Esophagus squamous epithelium (tissue), 5 donors: Measurements from ENCODE around the gene DRD4. TPM values are rescaled to one million over a fixed set of nuclear protein-coding genes. Genes with fewer than 3 reads are reported as not detected.

Experiments used
- DNase-seq: peaks from one replicate; lab custom pipeline; 2025; lab: John Stamatoyannopoulos, UW
- H3K27ac ChIP-seq, 4 donors: fragments of 200-600 bp; sonication (generic); one replicate each; pipeline ENCODE4 v1.5.1; 2016 to 2019; ENCODE audit warnings: mild to moderate bottlenecking in 1 of 4
- H3K27me3 ChIP-seq, 4 donors: fragments of 200-600 bp; sonication (generic); 1 replicate in 3 of 4; 2 replicates in 1 of 4; pipeline versions ENCODE4 v1.5.1 to v1.6.0; 2017 to 2021; ENCODE audit warnings: antibody characterized with exemption in 1 of 4
- H3K36me3 ChIP-seq, 3 donors: fragments of 200-600 bp; sonication (generic); one replicate each; pipeline ENCODE4 v1.5.1; 2016 to 2019
- H3K4me1 ChIP-seq, 3 donors: fragments of 200-600 bp; sonication (generic); one replicate each; pipeline ENCODE4 v1.5.1; 2017 to 2019
- H3K4me3 ChIP-seq, 4 donors: fragments of 200-600 bp; sonication (generic); 1 replicate in 3 of 4; 2 replicates in 1 of 4; pipeline ENCODE4 v1.5.1; 2016 to 2019; ENCODE audit warnings: mild to moderate bottlenecking in 2 of 4, moderate library complexity in 1 of 4
- H3K9me3 ChIP-seq, 3 donors: fragments of 200-600 bp; sonication (generic); one replicate each; pipeline ENCODE4 v1.5.1; 2016 to 2019
- POLR2A ChIP-seq, 4 donors: fragments of 450-650 bp; IDR thresholded peaks; one replicate each; pipeline ENCODE4 v1.6.1; 2017; ENCODE audit warnings: antibody characterized with exemption in 4 of 4, mild to moderate bottlenecking in 4 of 4, moderate library complexity in 3 of 4
- WGBS, 2 donors: methylation state at CpG; one replicate each; pipeline ENCODE4 v1.1.5; 2018; 5-methylcytosine and 5-hydroxymethylcytosine counted together
- intact Hi-C: fragments of 100-400 bp; cut with DNase I; formaldehyde crosslinking; loops from one replicate; pipeline ENCODE4 v1.15.0; 2022
- total RNA-seq, 4 donors: library from RNA; depleted of rRNA; stranded (reverse); fragments of >200 nt; gene quantifications; one replicate each; pipeline ENCODE4 v1.1.0, GENCODE V29; 2016
- TF ChIP-seq, protein P1 (sequence below), 6 experiments: fragments of 450-650 bp in 4 of 6; fragments of 200-600 bp in 2 of 6; sonication (generic) in 2 of 6; IDR thresholded peaks; one replicate each; pipeline ENCODE4 v1.5.1; 2016 to 2019; ENCODE audit warnings: antibody characterized with exemption in 6 of 6, mild to moderate bottlenecking in 4 of 6, moderate library complexity in 4 of 6
- donor health status: DM: yes; HTN: yes; CAD: no.

Gene DRD4
- total RNA-seq, 4 donors from 2014 or later = 0.76 TPM; not detected in 3

DNA sequence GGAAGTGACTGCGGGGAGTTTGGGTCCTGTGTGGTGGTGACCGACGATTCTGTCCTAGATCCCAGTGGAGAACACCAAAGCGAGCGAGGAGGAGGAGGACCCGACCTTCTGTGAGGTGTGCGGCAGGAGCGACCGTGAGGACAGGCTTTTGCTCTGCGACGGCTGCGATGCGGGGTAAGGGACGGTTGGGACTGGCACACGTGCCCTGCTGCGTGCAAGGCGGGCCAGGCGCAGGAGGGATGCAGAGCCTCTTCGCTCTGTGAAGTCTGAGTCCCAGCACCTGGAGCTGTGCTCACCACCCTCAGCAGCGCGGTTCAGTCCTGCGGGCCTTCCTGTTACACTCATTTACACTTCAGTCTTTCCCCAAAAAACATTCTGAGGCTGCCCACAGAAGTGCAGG, 44.6 kb upstream of the DRD4 start:
- Histone ChIP-seq H3K4me1 (no peaks in the 10 kb centered on the region), H3K9me3 (no peaks in the 10 kb centered on the region), H3K27ac (no peak overlapping the region), H3K36me3 (peaks cover 44 to 100% (median 63%) of the 10 kb centered on the region in 3 donors), H3K27me3 (no peaks in the 10 kb centered on the region), H3K4me3 (no peak overlapping the region)
- TF ChIP-seq POLR2A (IDR thresholded peaks at IDR 0.05) = no peak
- TF ChIP-seq, protein P1, sequence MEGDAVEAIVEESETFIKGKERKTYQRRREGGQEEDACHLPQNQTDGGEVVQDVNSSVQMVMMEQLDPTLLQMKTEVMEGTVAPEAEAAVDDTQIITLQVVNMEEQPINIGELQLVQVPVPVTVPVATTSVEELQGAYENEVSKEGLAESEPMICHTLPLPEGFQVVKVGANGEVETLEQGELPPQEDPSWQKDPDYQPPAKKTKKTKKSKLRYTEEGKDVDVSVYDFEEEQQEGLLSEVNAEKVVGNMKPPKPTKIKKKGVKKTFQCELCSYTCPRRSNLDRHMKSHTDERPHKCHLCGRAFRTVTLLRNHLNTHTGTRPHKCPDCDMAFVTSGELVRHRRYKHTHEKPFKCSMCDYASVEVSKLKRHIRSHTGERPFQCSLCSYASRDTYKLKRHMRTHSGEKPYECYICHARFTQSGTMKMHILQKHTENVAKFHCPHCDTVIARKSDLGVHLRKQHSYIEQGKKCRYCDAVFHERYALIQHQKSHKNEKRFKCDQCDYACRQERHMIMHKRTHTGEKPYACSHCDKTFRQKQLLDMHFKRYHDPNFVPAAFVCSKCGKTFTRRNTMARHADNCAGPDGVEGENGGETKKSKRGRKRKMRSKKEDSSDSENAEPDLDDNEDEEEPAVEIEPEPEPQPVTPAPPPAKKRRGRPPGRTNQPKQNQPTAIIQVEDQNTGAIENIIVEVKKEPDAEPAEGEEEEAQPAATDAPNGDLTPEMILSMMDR (IDR thresholded peaks at IDR 0.05) = no peak
- 94 to 95% methylated on average over 21 of the region's 22 CpGs for WGBS, 2 donors
- DNase-seq = no peak
- intact Hi-C loops = no loop called here

DNA sequence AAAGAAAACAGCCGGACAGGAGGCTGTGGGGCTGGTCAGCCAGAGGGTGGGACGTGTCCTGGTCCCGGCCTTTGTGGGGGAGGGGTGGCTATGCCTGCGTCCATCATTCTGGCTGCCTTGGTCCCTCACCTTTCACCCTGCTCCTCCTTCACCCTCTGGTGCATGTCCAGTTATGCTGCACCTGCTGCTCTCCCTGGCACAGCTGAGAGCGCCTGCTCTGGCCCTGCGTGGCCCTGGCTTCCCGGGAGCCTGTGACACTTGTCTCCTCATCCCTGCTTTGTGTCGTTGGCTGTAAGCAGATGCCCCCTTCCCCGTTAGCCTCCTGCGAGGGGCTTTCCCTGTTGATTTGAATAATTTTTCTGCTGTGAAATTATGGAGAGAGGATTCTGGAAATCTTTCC, 44.2 kb upstream of the DRD4 start:
- no peak for DNase-seq
- intact Hi-C loops = no loop called here
- 69 to 87% methylated on average over 3 to 10 of the region's 10 CpGs for WGBS, 2 donors

DNA sequence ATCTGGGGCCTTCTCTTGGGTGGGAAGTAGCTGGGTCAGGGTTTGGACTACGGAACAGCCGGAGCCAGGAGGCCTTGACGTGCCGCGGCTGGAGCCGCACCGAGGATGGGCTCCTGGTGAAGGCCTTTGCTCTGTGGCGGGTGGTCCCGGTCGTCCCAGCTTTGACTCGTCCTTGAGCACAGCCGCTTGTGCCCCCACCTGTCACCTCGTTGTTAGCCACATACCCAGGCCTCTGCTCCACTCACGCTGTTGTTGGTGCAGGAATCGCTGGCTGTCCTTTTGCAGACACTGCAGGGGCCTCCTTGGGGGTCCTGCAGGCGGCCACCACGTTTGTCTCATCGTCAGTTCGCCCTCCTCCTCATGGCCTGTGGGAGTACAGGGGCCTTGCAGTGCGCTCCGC, 43.7 kb upstream of the DRD4 start:
- no peak for DNase-seq
- TF ChIP-seq, protein P1 (IDR thresholded peaks at IDR 0.05) = no peak
- no peak for TF ChIP-seq POLR2A (IDR thresholded peaks at IDR 0.05)
- WGBS, 2 donors = 94% methylated on average over 10 of the region's 21 CpGs; no CpG with 5 or more reads in 1 of the 2 donors

More for the DNA sequence above, 44.2 kb upstream of the DRD4 start:
- Histone ChIP-seq H3K9me3 (no peaks in the 10 kb centered on the region), H3K36me3 (peaks cover 46 to 100% (median 65%) of the 10 kb centered on the region in 3 donors), H3K4me3 (no peak overlapping the region), H3K4me1 (no peaks in the 10 kb centered on the region), H3K27me3 (no peaks in the 10 kb centered on the region), H3K27ac (no peak overlapping the region)
- TF ChIP-seq, protein P1 (IDR thresholded peaks at IDR 0.05) = no peak
- no peak for TF ChIP-seq POLR2A (IDR thresholded peaks at IDR 0.05)

DNA sequence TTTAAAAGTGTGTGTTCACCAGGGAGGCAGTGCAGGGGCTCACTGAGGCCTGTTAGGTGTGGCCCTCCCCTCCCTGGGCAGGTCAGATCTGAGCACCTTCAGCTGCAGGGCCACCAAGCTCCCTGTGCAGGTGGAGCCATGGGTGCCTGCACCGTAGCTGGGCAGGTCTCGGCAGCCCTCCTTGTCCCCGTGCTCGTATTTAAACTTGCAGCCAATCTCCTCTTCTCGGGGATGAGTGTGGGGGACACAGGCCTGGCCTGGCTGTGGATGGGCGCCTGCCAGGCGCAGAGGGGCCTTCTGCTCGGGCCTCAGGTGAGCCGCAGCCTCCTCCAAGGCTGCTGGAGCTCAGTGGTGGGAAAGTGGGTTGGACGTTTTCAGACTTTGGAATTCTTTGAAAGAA, 41.7 kb upstream of the DRD4 start:
- H3K27me3 ChIP-seq = no peaks in the 10 kb centered on the region
- intact Hi-C loops = no loop called here
- 87 to 90% methylated on average over 4 of the region's 10 CpGs for WGBS, 2 donors
- H3K9me3 ChIP-seq = no peaks in the 10 kb centered on the region
- TF ChIP-seq, protein P1 (IDR thresholded peaks at IDR 0.05) = no peak
- TF ChIP-seq POLR2A (IDR thresholded peaks at IDR 0.05) = no peak
- H3K4me3 ChIP-seq = no peak overlapping the region
- DNase-seq = no peak
- no peaks in the 10 kb centered on the region for H3K4me1 ChIP-seq
- peaks cover 63 to 100% (median 63%) of the 10 kb centered on the region in 3 donors for H3K36me3 ChIP-seq
- H3K27ac ChIP-seq = no peak overlapping the region

More for the DNA sequence above, 43.7 kb upstream of the DRD4 start:
- H3K36me3 ChIP-seq = peaks cover 50 to 100% (median 65%) of the 10 kb centered on the region in 3 donors
- H3K27ac ChIP-seq = no peak overlapping the region
- no peaks in the 10 kb centered on the region for H3K9me3 ChIP-seq
- intact Hi-C loops = no loop called here
- H3K4me3 ChIP-seq = no peak overlapping the region
- H3K4me1 ChIP-seq = no peaks in the 10 kb centered on the region
- no peaks in the 10 kb centered on the region for H3K27me3 ChIP-seq

DNA sequence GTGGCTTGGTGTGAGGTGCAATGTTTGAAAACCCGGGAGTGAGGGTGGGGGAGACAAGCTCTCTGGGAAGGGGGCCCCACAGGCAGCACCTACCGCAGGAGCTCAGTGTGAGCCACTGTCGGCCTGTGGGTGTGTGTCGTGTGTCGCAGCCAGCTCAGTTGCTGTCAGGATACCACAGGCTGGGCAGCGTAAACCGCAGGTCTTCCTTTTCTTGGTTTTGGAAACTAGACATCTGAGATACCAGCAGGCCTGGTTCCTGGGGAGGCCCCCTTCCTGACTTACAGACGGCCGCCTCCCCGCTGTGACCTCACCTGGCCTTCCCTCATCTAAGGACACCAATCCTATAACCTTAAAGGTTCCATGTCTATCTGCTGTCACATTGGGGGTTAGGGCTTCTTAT, 40.7 kb upstream of the DRD4 start:
- TF ChIP-seq, protein P1 (IDR thresholded peaks at IDR 0.05) = no peak
- TF ChIP-seq POLR2A (IDR thresholded peaks at IDR 0.05) = no peak
- no peaks in the 10 kb centered on the region for H3K4me1 ChIP-seq
- intact Hi-C loops = no loop called here

More for the DNA sequence above, 40.7 kb upstream of the DRD4 start:
- H3K27ac ChIP-seq = no peak overlapping the region
- H3K9me3 ChIP-seq = no peaks in the 10 kb centered on the region
- H3K36me3 ChIP-seq = peaks cover 67 to 100% (median 68%) of the 10 kb centered on the region in 3 donors
- no peak overlapping the region for H3K4me3 ChIP-seq
- no peaks in the 10 kb centered on the region for H3K27me3 ChIP-seq
- WGBS, 2 donors = 80 to 100% methylated on average over 1 to 5 of the region's 10 CpGs
- DNase-seq = no peak
